Pancreas (tissue), 10 donors: ENCODE measurements around the gene RAB36. TPM values are rescaled to one million over a fixed set of nuclear protein-coding genes. Genes with fewer than 3 reads are reported as not detected.

Source experiments
- ATAC-seq, 4 donors: fragments of 200-7000 bp; cut with Tn5 transposase; one replicate each; pipeline versions ENCODE4 v1.8.0 to v1.9.1; 2020; ENCODE audit warnings: mild to moderate bottlenecking in 4 of 4, moderate library complexity in 4 of 4
- DNase-seq, 6 donors: peaks; one replicate each; pipeline ENCODE4 v3.0.0-alpha.2; 2020
- FAIRE-seq: peaks from 2 replicates; lab custom pipeline; 2012; peaks lifted over from hg19 to GRCh38; lab: Jason Lieb, UNC
- H3K27ac ChIP-seq, 4 donors: fragments of 200-600 bp; sonication (generic); 1 replicate in 3 of 4; 2 replicates in 1 of 4; pipeline versions ENCODE4 v1.5.0 to v1.8.0; 2020
- H3K27me3 ChIP-seq, 4 donors: fragments of 200-600 bp; one replicate each; pipeline ENCODE4 v1.8.0; 2021
- H3K36me3 ChIP-seq, 3 donors: fragments of 200-600 bp; sonication (generic) in 1 of 3; one replicate each; pipeline versions ENCODE4 v1.5.0 to v1.8.0; 2020 to 2021
- H3K4me1 ChIP-seq, 3 donors: fragments of 200-600 bp; one replicate each; pipeline ENCODE4 v1.8.0; 2021
- H3K4me3 ChIP-seq, 4 donors: fragments of 200-600 bp; sonication (generic) in 2 of 4; one replicate each; pipeline versions ENCODE4 v1.5.0 to v1.8.0; 2020 to 2021
- H3K9me3 ChIP-seq, 4 donors: fragments of 200-600 bp; one replicate each; pipeline ENCODE4 v1.8.0; 2021
- WGBS, 2 donors: extraction: QIAGEN DNeasy Blood & Tissue Kit; methylation state at CpG; one replicate each; pipeline ENCODE4 v1.1.7; 2013; 5-methylcytosine and 5-hydroxymethylcytosine counted together
- intact Hi-C, 3 donors: fragments of 100-400 bp; cut with DNase I; formaldehyde crosslinking; loops; one replicate each; pipeline versions ENCODE4 v1.11.1 to v1.14.2; 2022
- polyA plus RNA-seq, 2 donors: library from polyadenylated mRNA; stranded (reverse); fragments of 200-250 nt; gene quantifications; one replicate each; pipeline ENCODE4 v1.2.3, GENCODE V29; 2013
- total RNA-seq, 6 donors: library from RNA; stranded (reverse); fragmentation: NEBNext Ultra II Directional in 4 of 6; extraction: Animal tissue kit (Norgen Biotek cat#: 25700) in 4 of 6; gene quantifications; one replicate each; pipeline versions ENCODE4 v1.2.1 to v1.2.4, GENCODE V29; 2021 to 2023
- TF ChIP-seq, protein P1 (sequence below), 4 donors: fragments of 200-600 bp; sonication (generic) in 3 of 4; IDR thresholded peaks; one replicate each; pipeline versions ENCODE4 v1.5.0 to v1.8.0; 2021; ENCODE audit warnings: antibody characterized with exemption in 4 of 4
- donor health status: healthy with polysubstance abuse.
- donor health status: DM: no; HTN: no; CAD: no; lungs with moderate emphysema.
- donor health status: DM: no; HTN: no; CAD: no.
- donor health status: control.
- donor health status: control.
- donor health status: Bipolar disorder and iron deficiency.
- donor health status: DM: yes; HTN: yes; CAD: no.
- donor health status: DM: no; HTN: no; CAD: no.
- donor health status: DM: no; HTN: no; CAD: no.
- donor health status: DM: yes; HTN: yes; CAD: no.

RAB36 gene
- total and polyA plus RNA-seq, 8 donors: 1.2 to 7.3 (median 3.1) TPM

- DNase-seq: no peak
- Histone ChIP-seq H3K9me3 (no peaks in the 10 kb centered on the region), H3K36me3 (no peaks in the 10 kb centered on the region), H3K4me1 (no peaks in the 10 kb centered on the region), H3K27ac (no peak overlapping the region), H3K27me3 (no peaks in the 10 kb centered on the region), H3K4me3 (no peak overlapping the region)
- ATAC-seq: no peak
- TF ChIP-seq, protein P1, sequence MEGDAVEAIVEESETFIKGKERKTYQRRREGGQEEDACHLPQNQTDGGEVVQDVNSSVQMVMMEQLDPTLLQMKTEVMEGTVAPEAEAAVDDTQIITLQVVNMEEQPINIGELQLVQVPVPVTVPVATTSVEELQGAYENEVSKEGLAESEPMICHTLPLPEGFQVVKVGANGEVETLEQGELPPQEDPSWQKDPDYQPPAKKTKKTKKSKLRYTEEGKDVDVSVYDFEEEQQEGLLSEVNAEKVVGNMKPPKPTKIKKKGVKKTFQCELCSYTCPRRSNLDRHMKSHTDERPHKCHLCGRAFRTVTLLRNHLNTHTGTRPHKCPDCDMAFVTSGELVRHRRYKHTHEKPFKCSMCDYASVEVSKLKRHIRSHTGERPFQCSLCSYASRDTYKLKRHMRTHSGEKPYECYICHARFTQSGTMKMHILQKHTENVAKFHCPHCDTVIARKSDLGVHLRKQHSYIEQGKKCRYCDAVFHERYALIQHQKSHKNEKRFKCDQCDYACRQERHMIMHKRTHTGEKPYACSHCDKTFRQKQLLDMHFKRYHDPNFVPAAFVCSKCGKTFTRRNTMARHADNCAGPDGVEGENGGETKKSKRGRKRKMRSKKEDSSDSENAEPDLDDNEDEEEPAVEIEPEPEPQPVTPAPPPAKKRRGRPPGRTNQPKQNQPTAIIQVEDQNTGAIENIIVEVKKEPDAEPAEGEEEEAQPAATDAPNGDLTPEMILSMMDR (IDR thresholded peaks at IDR 0.05): no peak
- intact Hi-C loops: no loop called here
- no peak for FAIRE-seq
- WGBS, 2 donors: 92 to 94% methylated on average over 10 of the region's 10 CpGs
Observed at GRCh38 chr22:23102002-23102655, 43.1 kb upstream of the RAB36 start.

DNA sequence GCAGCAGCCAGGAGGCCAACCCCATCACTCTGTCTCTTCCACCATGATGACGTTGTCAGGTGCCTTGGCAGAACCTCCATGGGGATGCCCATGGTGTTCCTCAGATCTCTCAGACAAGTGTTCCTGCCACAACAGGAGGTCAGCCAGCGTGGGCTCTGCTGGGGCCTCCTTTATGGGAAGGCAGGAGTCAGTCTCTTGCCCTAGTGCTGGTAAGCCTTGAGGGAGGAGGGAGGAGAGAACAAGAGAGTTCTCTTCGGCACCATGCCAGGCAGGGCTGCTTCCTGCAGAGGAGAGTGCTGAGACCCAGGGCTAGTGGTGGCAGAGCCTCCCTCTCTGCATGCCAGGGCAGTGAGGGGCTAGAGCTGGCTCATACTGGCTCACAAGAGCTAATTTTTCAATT is 42.5 kb upstream of the RAB36 start:
- DNase-seq (no peak), ATAC-seq (no peak), FAIRE-seq (no peak)
- H3K9me3 ChIP-seq: no peaks in the 10 kb centered on the region
- no peak overlapping the region for H3K27ac ChIP-seq
- H3K36me3 ChIP-seq: no peaks in the 10 kb centered on the region
- intact Hi-C loops: no loop called here
- H3K4me3 ChIP-seq: no peak overlapping the region
- TF ChIP-seq, protein P1 (IDR thresholded peaks at IDR 0.05): no peak
- no peaks in the 10 kb centered on the region for H3K4me1 ChIP-seq
- H3K27me3 ChIP-seq: no peaks in the 10 kb centered on the region
- 83 to 88% methylated on average over 3 of the region's 3 CpGs for WGBS, 2 donors

DNA sequence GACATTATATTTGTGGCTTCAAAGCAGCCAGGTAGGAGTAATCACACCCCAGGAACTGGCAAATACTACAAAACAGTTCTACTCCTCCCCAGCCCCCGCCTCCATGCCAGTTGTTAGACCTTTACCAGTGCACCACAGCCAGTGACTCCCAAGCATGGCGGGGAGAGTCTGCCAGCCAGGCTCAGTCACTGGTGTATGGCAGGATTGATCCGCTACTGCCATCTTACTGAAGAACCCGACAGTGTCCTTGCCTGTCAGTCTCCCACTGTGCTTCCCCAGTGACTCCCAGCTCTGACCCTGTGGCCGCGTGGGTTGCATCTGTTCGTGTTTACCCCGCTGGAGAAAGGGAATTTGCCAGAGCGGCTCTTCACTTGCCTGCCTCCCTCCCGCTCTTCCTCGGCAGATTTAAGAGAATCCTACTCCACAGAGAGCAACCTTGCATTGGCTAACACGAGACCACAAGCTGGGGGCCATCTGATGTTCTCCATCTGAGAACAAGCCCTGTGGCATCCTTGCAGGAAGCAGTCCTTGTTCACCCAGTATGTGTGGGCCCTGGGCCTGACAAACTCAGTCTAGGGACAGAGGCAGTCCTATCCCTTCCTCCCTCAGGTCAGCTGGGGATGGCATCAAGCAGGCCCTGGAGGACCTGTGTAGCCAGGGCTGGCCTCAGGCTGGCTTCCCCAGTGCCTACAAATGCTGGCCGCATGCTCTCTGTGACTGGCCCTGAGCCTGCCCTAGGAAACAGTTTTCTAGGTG is 41.9 kb upstream of the RAB36 start:
- WGBS, 2 donors: 81 to 86% methylated on average over 13 of the region's 13 CpGs
- intact Hi-C loops: no loop called here
- H3K4me1 ChIP-seq: no peaks in the 10 kb centered on the region

GRCh38 chr22:23104187-23104971 is 40.9 kb upstream of the RAB36 start:
- Histone ChIP-seq H3K4me1 (no peaks in the 10 kb centered on the region), H3K27ac (no peak overlapping the region), H3K9me3 (no peaks in the 10 kb centered on the region), H3K36me3 (no peaks in the 10 kb centered on the region), H3K27me3 (no peaks in the 10 kb centered on the region), H3K4me3 (no peak overlapping the region)
- WGBS, 2 donors: 83 to 84% methylated on average over 12 of the region's 12 CpGs
- no peak for ATAC-seq
- intact Hi-C loops: no loop called here
- no peak for FAIRE-seq
- no peak for DNase-seq
- TF ChIP-seq, protein P1 (IDR thresholded peaks at IDR 0.05): no peak

More for the DNA sequence above, 41.9 kb upstream of the RAB36 start:
- no peak overlapping the region for H3K27ac ChIP-seq
- H3K9me3 ChIP-seq: no peaks in the 10 kb centered on the region
- FAIRE-seq (no peak), DNase-seq (no peak), ATAC-seq (no peak)
- no peak overlapping the region for H3K4me3 ChIP-seq
- no peaks in the 10 kb centered on the region for H3K36me3 ChIP-seq
- TF ChIP-seq, protein P1 (IDR thresholded peaks at IDR 0.05): no peak
- no peaks in the 10 kb centered on the region for H3K27me3 ChIP-seq
